ENCODE measurements around the gene RAP2C. TPM values are rescaled to one million over a fixed set of nuclear protein-coding genes. Genes with fewer than 3 reads are reported as not detected.
A peak's percentile ranks its signal among the peaks of the same experiment; 100 is the strongest.

Gene RAP2C
- 72.9 TPM for total RNA-seq

DNA sequence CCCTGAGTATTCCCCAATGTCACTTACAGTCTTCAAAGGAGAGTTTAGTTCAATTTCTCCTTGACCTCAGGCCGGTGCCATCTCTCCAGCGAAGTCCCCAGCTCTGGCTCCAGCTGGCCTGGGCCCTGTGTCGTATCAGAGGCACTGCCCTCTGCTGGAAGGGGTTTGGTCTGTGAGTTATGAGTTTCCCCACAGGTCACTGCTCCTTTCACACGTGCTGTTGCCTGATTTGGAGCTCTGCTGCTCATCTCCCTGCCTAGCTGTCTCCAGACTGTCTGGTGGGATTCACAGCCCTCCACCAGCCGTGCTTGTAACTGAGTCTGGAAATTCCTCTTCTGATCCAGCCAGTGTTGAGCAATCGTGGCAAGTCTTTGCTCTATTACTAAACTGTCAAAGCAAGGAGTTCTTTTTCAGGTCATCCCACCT lies at the start of gene RAP2C:
RAP2C (minus strand) TSS at position 105 of the 426 bp plus-strand sequence. CDS start 2,179 bp downstream, outside the sequence.
- Histone ChIP-seq H3K9me3 (ENCODE audit: low read depth, low read length) (no peaks in the 10 kb centered on the region), H3K4me3 (ENCODE audit: low read length) (peak within 1 kb of the TSS; percentile 64), H3K27me3 (ENCODE audit: insufficient read depth, low read length) (no peaks in the 10 kb centered on the region), H3K4me1 (ENCODE audit: insufficient read depth, low read length) (peaks cover 22% of the 10 kb centered on the region)

GRCh38 chrX:132267392-132267791 lies 48.1 kb upstream of the RAP2C start:
- Histone ChIP-seq H3K4me1 (ENCODE audit: insufficient read depth, low read length) (no peaks in the 10 kb centered on the region), H3K27me3 (ENCODE audit: insufficient read depth, low read length) (no peaks in the 10 kb centered on the region), H3K4me3 (ENCODE audit: low read length) (no peak overlapping the region), H3K9me3 (ENCODE audit: low read depth, low read length) (no peaks in the 10 kb centered on the region)

DNA sequence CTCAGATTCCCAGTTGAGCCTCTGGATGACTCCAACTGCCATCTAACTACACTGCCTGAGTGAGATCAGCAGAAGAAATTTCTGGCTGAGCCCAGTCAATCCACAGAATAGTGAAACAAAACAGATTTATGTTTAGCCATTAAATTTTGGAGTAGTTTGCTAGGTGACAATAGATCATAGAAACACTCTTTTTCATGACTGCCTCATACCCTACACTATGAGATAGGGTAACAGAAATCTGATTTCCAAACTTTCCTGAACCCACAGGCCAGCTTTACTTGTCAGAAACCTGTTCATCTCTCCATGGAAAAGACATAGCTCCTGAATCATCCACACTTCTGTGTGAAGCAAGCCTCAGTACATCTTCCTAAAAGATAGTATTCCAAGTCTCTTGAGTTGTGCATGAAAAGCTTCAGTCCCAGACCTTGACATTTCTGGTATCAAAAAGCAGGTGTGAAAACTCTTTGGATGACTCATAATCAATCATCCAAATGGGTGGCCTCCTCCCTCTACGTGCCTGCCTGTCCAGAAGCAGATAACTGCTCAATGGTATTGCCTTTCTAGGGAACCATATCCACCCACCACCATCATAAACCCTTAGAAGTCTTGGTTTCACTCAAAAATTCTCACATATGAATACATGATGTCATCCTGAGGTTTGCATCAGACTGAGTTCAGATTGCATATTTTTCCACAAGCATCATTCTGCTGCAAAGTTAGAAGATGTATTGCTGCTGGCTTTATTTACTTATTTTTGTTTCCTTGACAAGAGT lies 47.5 kb upstream of the RAP2C start:
- no peaks in the 10 kb centered on the region for H3K27me3 ChIP-seq (ENCODE audit: insufficient read depth, low read length)
- H3K4me3 ChIP-seq (ENCODE audit: low read length) = no peak overlapping the region
- H3K9me3 ChIP-seq (ENCODE audit: low read depth, low read length) = no peaks in the 10 kb centered on the region
- no peaks in the 10 kb centered on the region for H3K4me1 ChIP-seq (ENCODE audit: insufficient read depth, low read length)

- Histone ChIP-seq H3K27me3 (ENCODE audit: insufficient read depth, low read length) (no peaks in the 10 kb centered on the region), H3K4me3 (ENCODE audit: low read length) (no peak overlapping the region), H3K4me1 (ENCODE audit: insufficient read depth, low read length) (no peaks in the 10 kb centered on the region), H3K9me3 (ENCODE audit: low read depth, low read length) (no peaks in the 10 kb centered on the region)
These were observed 43.9 kb upstream of the RAP2C start for GRCh38 chrX:132263127-132263526.

- H3K4me1 ChIP-seq (ENCODE audit: insufficient read depth, low read length) = no peaks in the 10 kb centered on the region
- H3K9me3 ChIP-seq (ENCODE audit: low read depth, low read length) = no peaks in the 10 kb centered on the region
- no peak overlapping the region for H3K4me3 ChIP-seq (ENCODE audit: low read length)
- H3K27me3 ChIP-seq (ENCODE audit: insufficient read depth, low read length) = no peaks in the 10 kb centered on the region
These were observed 39.3 kb upstream of the RAP2C start for GRCh38 chrX:132258509-132258908.

DNA sequence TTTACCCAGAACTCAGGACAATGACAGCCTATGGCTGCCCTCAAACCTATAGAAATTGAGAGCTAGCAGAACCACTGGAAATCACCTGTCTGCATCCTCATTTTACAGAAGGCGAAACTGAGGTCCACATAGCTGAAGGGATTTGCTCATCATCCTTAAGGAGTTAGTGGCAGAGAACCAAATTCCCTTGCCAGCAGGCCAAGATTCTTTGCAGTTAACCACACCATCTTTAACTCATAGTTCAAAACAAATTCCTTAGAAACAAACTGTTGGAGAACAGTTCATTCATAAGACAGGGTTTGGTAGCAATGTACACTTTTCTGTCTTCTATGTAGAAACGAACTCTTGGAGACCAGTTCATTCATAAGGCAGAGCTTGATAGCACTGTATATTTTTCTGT lies 37.9 kb upstream of the RAP2C start:
- Histone ChIP-seq H3K9me3 (ENCODE audit: low read depth, low read length) (no peaks in the 10 kb centered on the region), H3K4me3 (ENCODE audit: low read length) (no peak overlapping the region), H3K27me3 (ENCODE audit: insufficient read depth, low read length) (no peaks in the 10 kb centered on the region), H3K4me1 (ENCODE audit: insufficient read depth, low read length) (no peaks in the 10 kb centered on the region)

GRCh38 chrX:132236121-132236520 lies 16.9 kb upstream of the RAP2C start:
- no peak overlapping the region for H3K4me3 ChIP-seq (ENCODE audit: low read length)

GRCh38 chrX:132235488-132235887 lies 16.2 kb upstream of the RAP2C start:
- H3K9me3 ChIP-seq (ENCODE audit: low read depth, low read length) = no peaks in the 10 kb centered on the region
- H3K4me3 ChIP-seq (ENCODE audit: low read length) = no peak overlapping the region
- H3K27me3 ChIP-seq (ENCODE audit: insufficient read depth, low read length) = no peaks in the 10 kb centered on the region
- H3K4me1 ChIP-seq (ENCODE audit: insufficient read depth, low read length) = no peaks in the 10 kb centered on the region

More at GRCh38 chrX:132236121-132236520, 16.9 kb upstream of the RAP2C start:
- Histone ChIP-seq H3K4me1 (ENCODE audit: insufficient read depth, low read length) (no peaks in the 10 kb centered on the region), H3K9me3 (ENCODE audit: low read depth, low read length) (no peaks in the 10 kb centered on the region), H3K27me3 (ENCODE audit: insufficient read depth, low read length) (no peaks in the 10 kb centered on the region)

DNA sequence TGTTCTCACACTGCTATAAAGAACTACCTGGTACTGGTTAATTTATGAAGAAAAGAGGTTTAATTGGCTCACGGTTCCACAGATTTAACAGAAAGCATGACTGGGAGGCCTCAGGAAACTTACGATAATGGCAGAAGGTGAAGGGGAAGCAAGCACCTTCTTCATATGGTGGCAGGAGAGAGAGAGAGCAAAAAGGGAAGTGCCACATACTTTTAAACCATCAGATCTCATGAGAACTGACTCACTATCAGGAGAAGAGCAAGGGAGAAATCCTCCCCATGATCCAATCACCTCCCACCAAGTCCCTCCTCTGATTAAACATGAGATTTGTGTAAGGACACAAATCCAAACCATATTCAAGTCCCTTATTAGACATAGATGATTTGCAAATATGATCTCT lies 12.3 kb upstream of the RAP2C start:
- no peaks in the 10 kb centered on the region for H3K4me1 ChIP-seq (ENCODE audit: insufficient read depth, low read length)
- H3K9me3 ChIP-seq (ENCODE audit: low read depth, low read length) = no peaks in the 10 kb centered on the region
- H3K27me3 ChIP-seq (ENCODE audit: insufficient read depth, low read length) = no peaks in the 10 kb centered on the region
- no peak overlapping the region for H3K4me3 ChIP-seq (ENCODE audit: low read length)

- Histone ChIP-seq H3K9me3 (ENCODE audit: low read depth, low read length) (no peaks in the 10 kb centered on the region), H3K4me1 (ENCODE audit: insufficient read depth, low read length) (no peaks in the 10 kb centered on the region), H3K27me3 (ENCODE audit: insufficient read depth, low read length) (no peaks in the 10 kb centered on the region), H3K4me3 (ENCODE audit: low read length) (no peak overlapping the region)
These were observed 8.3 kb upstream of the RAP2C start for GRCh38 chrX:132227383-132228112.

DNA sequence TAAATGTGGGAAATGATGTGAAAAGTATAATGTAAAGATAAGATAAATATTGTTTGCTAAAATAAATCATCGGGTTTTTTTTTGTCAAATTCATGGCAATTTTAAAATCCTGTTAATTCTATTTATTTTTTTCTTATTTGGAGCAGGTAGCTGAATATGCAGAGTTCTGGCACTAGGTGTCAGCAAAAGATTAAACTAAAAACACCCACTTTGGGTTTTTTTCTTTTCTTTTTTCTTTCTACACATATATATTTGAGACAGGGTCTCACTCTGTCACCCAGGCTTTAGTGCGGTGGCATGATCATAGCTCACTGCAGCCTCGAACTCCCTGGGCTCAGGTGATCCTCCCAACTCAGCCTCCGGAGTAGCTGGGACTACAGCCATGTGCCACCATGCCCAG lies 6.9 kb upstream of the RAP2C start:
- Histone ChIP-seq H3K27me3 (ENCODE audit: insufficient read depth, low read length) (no peaks in the 10 kb centered on the region), H3K9me3 (ENCODE audit: low read depth, low read length) (no peaks in the 10 kb centered on the region), H3K4me1 (ENCODE audit: insufficient read depth, low read length) (no peaks in the 10 kb centered on the region), H3K4me3 (ENCODE audit: low read length) (no peak overlapping the region)

DNA sequence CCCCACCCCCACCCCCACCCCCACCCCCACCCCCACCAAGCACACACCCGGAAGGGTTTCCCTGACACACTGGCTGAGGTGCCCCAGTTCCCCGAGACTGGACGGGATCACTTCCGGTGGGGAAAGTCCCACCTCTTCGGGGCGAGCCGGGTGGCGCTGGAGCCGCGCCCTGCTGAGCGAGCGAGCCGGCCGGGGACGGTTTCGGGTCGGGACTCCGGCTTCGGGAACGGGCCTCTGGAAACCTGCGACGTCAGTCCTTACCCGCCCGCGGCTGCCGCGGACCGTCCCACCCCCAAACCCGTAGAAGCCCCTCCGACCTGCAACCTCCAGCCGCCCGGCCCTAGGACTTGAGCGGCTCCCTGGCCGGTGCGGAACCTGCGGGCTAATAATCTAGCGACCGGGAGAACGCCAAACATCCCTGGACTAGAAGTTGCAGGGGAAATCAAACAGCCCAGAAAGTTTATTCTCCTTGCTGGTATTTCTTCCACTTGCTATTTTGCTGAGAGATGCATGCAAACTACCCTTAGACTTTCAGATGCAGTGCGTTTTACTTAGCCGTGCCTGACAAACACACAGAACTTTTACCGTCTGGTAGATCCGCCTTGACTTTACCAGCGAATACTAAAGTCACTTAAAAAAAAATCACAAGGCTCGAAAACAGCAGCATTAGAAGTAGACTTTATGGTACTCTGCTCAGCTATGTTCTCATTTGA lies 991 bp downstream of the RAP2C start:
- peaks cover 25% of the 10 kb centered on the region for H3K4me1 ChIP-seq (ENCODE audit: insufficient read depth, low read length)
- H3K4me3 ChIP-seq (ENCODE audit: low read length) = peak overlapping the region; percentile 64
- H3K9me3 ChIP-seq (ENCODE audit: low read depth, low read length) = no peaks in the 10 kb centered on the region
- H3K27me3 ChIP-seq (ENCODE audit: insufficient read depth, low read length) = no peaks in the 10 kb centered on the region

GRCh38 chrX:132217203-132218073 lies 1.8 kb downstream of the RAP2C start:
- H3K9me3 ChIP-seq (ENCODE audit: low read depth, low read length) = no peaks in the 10 kb centered on the region
- H3K4me3 ChIP-seq (ENCODE audit: low read length) = peak overlapping the region; percentile 73
- no peaks in the 10 kb centered on the region for H3K27me3 ChIP-seq (ENCODE audit: insufficient read depth, low read length)
- H3K4me1 ChIP-seq (ENCODE audit: insufficient read depth, low read length) = peaks cover 29% of the 10 kb centered on the region

- Histone ChIP-seq H3K4me1 (ENCODE audit: insufficient read depth, low read length) (peaks cover 29% of the 10 kb centered on the region), H3K9me3 (ENCODE audit: low read depth, low read length) (no peaks in the 10 kb centered on the region), H3K27me3 (ENCODE audit: insufficient read depth, low read length) (no peaks in the 10 kb centered on the region), H3K4me3 (ENCODE audit: low read length) (peak overlapping the region; percentile 73)
These were observed 2.4 kb downstream of the RAP2C start for GRCh38 chrX:132216806-132217202.
